Hippocampal formation (tissue), 2 donors: ENCODE data around the gene SLC36A1.

Source experiments
- DNase-seq, 2 donors: peaks; one replicate each; lab custom pipeline; 2025; lab: John Stamatoyannopoulos, UW

Gene SLC36A1

DNA sequence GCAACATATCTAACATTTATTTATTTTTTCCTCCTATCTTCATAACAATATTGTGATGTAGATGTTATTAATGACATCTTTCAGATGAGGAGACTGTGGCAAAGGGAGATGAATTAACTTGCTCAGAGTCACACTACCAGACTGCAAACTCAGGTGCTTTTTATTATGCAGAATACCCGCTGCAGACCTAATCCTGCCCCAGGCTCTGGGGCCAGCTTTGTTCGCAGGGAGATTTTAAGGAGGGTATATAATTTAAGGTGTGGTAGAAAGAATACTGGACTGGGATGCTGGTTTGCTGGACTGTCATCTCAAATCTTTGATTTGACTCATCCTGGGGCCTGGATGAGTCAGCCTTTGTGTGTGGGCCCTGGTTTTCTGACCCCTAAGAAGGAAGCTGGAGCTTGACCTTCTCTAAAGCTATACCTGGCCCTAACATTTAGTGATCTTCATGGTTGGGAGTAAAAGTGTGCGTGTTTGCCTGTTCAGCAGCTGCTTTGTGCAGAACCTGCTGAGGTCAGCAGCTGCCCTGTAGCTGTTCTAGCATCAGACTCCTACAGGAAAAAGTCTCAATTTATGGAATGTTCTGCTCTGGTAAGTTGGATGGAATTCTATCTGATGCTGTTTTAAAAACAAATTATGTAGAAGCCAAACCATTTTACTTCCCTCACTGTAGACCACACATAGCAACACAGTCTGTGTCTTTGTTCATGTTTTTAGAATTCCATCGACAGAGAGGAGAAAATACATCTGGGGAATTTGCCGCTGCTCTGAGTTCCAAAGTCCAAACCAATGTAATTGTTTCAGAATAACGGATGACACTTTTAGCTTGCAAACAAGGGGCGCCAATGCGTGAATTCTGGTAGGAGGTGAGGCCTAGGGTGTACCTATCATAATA lies 4.5 kb downstream of the SLC36A1 start:
- no peak for DNase-seq

DNA sequence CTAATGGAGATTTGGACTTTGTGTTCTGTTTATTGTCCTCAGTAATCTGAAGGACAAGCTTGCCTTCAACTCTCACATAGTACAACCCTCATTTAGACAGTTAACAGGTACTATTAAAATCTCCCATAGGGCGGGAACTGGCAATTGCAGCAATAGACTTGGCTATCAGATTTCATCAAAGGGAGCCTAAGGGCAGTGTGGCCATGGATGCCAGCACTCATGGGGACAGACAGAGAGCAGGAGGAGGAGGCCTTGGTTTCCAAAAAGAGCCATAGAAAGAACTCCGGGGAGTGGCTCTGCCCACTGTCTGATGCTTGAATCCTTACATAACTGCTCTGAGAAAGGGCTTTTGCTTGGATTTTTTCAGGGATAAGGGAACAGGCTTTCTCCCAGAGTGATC lies 6.8 kb downstream of the SLC36A1 start:
- peak in 1 of 2 donors; percentile 16 for DNase-seq

DNA sequence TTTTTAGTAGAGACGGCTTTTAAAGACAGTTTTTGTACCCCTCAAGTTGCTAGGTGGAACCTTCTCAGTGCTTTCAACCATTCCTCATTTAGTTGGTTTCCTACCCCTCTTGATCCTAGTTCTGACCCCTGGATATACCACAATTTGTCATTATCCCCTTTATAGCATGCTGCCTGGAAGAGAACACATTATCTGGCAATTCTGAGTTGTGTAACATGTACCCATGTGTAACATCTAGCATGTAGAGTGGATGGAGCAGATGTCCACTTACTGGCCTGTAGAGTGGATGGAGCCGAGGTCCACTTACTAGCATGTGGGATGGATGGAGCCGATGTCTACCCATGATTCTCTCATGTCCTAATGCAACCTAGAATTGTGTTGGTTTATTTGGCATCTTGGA lies 7.5 kb downstream of the SLC36A1 start:
- DNase-seq = no peak

DNA sequence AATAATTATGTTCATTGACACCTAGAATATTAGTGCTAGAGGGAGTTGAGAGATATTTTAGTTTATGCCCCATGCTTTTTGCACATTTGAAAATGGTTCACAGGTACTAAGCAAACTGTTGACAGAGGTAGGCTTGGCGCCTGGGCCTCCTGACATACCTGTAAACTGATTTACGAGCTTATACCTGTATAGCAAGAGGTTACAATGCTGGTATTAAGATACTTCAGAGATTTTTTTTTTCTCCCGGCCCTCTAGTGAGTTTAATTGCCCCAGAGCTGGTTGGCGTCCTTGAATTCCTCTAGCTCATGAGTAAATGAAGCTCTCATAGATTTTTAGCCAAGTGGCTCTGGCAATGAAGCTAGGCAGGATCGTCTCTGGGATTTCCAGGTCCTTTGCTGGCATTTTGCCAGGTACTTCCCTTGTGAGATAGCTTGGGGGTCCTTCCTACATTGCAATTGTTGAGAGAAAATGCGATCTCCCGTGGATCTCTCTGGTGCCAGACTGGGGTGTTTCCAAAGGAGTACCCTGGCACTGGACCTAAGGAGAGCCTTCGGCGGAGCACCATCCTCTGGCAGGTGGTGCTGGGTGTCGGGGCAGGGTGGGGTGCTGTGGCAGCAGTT lies 9.0 kb downstream of the SLC36A1 start:
- no peak for DNase-seq

- DNase-seq = no peak
Measured at GRCh38 chr5:151458314-151458713, 10.9 kb downstream of the SLC36A1 start.

- no peak for DNase-seq
Measured at GRCh38 chr5:151459680-151460324, 12.4 kb downstream of the SLC36A1 start.

GRCh38 chr5:151461312-151461711 lies 13.9 kb downstream of the SLC36A1 start:
- no peak for DNase-seq

GRCh38 chr5:151463137-151464029 lies 16.0 kb downstream of the SLC36A1 start:
- no peak for DNase-seq

DNA sequence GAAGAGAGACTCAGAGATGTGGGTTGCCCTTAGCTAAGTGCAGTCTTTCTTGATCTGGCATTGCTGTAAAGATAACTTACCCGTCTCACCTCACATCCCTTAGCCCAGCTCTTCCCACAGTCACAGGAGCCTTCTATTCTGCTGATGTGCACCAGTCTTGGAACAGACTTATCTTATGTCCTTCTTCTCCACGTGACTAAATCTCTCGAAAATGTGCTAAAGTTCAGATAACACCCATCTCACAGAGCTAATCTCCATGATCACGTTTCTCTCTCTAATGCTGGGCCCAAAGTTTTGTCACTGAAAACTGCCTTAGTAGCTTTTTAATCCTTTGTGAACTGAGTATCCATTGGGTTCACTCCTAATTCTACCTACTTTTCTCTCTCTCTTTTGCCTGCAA lies 16.7 kb downstream of the SLC36A1 start:
- DNase-seq = no peak

GRCh38 chr5:151465476-151465875 lies 18.1 kb downstream of the SLC36A1 start:
- DNase-seq = no peak

GRCh38 chr5:151467576-151467975 lies 20.2 kb downstream of the SLC36A1 start:
- DNase-seq = no peak

DNA sequence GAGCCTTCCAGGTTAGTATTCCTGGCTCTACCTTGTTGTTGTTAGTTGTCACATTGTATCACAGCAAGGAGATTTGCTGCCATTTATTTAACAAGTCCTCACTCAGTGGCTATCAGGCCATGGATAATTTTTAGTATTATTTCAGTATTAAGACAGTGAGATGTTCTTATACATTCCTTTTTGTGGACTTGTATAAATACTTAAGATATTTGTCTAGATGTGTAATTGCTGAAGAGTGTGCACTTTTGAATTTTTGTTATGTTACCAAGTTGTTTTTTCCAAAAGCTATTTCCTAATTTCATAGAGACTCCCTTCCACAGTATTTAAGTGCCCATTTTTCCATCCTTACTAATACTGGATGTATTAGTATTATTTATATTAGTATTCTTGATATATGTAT lies 22.0 kb downstream of the SLC36A1 start:
- DNase-seq = no peak

DNA sequence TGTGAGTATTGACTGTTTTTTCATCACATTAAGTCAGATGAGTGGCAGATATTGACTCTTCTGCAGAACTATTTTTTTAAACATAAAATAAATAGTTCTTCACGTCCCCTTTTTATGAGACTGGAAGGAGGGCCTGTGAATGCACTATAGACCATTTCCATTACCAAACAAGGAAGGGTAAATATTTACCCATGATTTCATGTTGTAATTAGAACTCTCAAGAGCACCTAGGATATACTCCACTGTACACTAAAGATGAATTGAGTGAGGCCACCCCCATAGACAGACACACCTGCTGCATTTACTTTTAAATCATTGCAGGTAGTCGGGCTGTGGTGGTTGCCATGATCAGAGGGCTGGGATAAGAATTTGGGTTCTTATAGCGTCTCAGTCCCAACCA lies 22.6 kb downstream of the SLC36A1 start:
- DNase-seq = no peak

DNA sequence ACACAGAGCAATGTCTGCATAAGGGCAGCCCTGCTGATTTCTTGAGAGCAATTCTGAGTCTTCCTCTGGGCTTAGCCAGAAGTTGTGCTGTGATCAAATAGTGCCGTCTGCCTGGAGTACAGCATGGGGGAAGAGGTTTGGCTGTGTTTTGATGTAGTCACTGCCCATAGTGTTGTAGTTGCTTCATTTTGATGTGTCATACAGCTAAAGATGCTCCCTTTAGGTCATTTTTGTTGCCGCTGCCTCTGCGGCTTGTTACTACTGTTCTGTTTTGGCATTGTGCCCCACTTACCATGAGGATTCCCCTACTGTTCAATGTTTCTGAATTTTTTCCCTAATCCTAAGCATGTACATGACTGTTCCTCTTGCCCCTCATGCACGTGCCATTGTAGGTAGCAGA lies 23.0 kb downstream of the SLC36A1 start:
- no peak for DNase-seq

DNA sequence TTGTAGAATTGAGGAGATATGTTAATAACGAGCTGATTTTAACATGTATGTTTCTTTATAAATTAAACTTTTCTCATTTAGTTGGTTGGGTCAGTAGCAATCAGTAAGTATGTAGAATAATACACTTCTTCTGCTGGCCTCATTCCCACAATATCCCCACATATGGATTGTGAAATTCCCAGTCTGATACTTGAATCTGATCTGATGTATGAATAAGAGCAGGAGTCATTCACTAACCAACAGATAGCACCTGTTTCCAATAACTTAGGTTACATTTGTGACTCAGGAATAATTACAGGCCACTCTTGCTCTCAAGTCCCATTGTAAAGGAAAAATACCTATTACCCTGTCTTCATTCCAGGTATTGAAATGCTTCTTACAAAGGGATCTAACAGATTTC lies 23.9 kb downstream of the SLC36A1 start:
- DNase-seq = no peak

GRCh38 chr5:151474799-151475198 lies 27.4 kb downstream of the SLC36A1 start:
- DNase-seq = no peak

DNA sequence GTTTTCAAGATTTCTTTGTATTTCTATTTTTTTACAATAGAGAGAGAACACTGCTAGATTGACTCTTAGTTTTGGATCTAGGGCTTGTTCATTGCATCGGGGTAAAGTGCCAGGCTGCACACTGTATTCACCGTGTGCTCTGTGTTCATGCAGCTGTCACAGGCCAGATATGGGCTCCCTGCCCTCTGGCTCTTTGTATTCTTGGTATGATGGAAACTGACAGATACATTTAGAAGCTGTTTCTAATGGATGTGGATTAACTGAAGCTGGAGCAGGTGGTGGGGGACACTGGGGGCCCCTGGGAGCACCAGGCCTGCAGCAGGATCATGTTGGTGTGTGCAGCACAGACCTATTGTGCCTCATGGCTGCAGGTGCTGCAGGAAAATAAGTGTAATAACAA lies 28.0 kb downstream of the SLC36A1 start:
- no peak for DNase-seq

DNA sequence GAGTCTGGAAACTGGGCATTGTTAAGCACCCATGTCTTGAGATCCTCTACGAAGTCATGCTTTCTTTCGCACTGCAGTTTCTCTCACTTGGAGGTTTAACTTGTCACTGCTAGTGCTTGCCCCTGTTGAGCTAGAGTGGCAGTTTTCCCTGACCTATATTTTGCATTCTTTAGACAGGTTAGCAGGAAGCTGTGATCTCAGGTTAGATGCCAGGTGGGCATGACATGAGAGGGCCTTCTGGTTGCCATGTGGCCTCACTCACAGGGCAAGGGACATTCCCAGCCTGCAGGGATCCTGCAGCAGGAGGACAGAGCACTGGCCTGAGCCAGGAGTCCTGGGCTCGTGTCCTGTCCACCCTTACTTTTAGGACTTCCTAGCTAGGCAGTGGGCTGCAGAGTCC lies 28.6 kb downstream of the SLC36A1 start:
- no peak for DNase-seq

GRCh38 chr5:151477101-151477500 lies 29.7 kb downstream of the SLC36A1 start:
- DNase-seq = no peak

DNA sequence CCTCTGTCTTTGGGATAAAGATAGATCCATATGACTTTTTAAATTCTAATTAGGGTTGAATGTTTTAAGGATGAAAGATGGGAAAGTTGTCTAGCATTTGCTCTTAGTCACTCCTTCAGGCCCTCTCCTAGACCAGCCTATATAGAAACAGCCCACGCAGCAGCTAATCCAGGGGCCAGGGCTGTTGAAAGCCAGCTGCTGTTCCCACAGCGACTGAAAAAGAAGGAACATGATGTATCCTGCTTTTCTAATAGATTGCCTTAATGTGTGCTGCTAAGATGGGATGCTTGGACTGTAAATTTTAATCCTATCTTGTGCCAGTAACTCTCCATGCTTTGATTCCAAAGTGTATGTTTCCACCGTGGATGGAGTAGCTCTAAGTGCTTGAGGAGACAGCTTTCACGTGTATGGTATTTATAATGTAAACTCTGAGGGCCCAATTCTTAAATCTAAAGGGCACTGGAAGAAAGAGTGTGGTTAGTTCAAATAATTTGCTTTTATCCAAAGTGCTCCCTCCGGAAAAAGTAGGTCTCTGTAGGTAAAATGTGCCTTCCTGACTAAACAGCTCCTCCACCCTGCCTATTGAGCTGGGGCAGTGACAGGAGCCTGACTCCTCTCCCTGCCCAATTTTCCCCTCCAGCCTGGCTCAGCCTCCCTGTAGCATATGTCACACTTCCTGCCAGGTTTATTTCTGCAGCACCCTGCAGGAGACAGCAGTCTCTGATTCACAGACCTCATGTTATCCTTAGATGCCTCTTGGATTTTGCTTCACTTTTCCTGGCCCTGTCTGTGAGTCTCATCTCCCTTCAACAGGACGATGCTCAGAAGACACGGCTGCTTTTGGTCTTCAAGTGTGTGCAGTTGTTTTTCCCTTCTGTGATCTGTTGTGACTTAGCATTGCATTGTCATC lies 33.2 kb downstream of the SLC36A1 start:
- peak in 1 of 2 donors; percentile 8 for DNase-seq

- peak in 1 of 2 donors; percentile 25 for DNase-seq
Measured at GRCh38 chr5:151483176-151483575, 35.8 kb downstream of the SLC36A1 start.
